K562 (cell line): ENCODE data around the gene LCN15. TPM values are rescaled to one million over a fixed set of nuclear protein-coding genes. Genes with fewer than 3 reads are reported as not detected.
A peak's percentile ranks its signal among the peaks of the same experiment; 100 is the strongest.

Experiments used
- CBFA2T3 ChIP-seq: fragments of 450-650 bp; IDR thresholded peaks from 2 replicates; pipeline ENCODE4 v1.6.1; 2017
- CTBP1 ChIP-seq: fragments of 450-650 bp; IDR thresholded peaks from 2 replicates; pipeline ENCODE4 v1.6.1; 2016; ENCODE audit warnings: borderline replicate concordance
- CTCF ChIP-seq, 3 experiments: IDR thresholded peaks in 2 of 3; conservative IDR thresholded peaks in 1 of 3; 2 replicates each; pipeline ENCODE4 v1.5.1; 2011 to 2012; ENCODE audit warnings: low read length in 3 of 3, mild to moderate bottlenecking in 3 of 3, control low read depth in 2 of 3, improper control_type of control experiment in 1 of 3, inconsistent platforms in 1 of 3, low read depth in 1 of 3, mixed read lengths in 1 of 3, moderate library complexity in 1 of 3; ENCODE audit not compliant: insufficient read depth in 2 of 3
- CTCFL ChIP-seq: IDR thresholded peaks from 2 replicates; pipeline ENCODE4 v1.6.1; 2011; ENCODE audit warnings: borderline replicate concordance, low read depth, mild to moderate bottlenecking, moderate library complexity, low read length; ENCODE audit not compliant: insufficient read depth, poor library complexity, severe bottlenecking
- KDM1A ChIP-seq, 2 experiments: fragments of 450-650 bp; IDR thresholded peaks; 2 replicates each; pipeline ENCODE4 v1.6.1; 2016; ENCODE audit warnings: mild to moderate bottlenecking in 2 of 2
- MAZ ChIP-seq, 2 experiments: fragments of 450-650 bp in 1 of 2; sonication (generic) in 1 of 2; formaldehyde crosslinking; IDR thresholded peaks in 1 of 2; conservative IDR thresholded peaks in 1 of 2; 2 replicates each; pipeline versions ENCODE4 v1.4.0 to v1.5.0; 2020; ENCODE audit warnings: mild to moderate bottlenecking in 1 of 2, missing genetic modification reagents in 1 of 2
- MTA1 ChIP-seq: fragments of 450-650 bp; IDR thresholded peaks from 2 replicates; pipeline ENCODE4 v1.6.1; 2017; ENCODE audit warnings: borderline replicate concordance
- MTA3 ChIP-seq: fragments of 450-650 bp; formaldehyde crosslinking; IDR thresholded peaks from 2 replicates; pipeline ENCODE4 v1.6.1; 2017; ENCODE audit warnings: mild to moderate bottlenecking, borderline replicate concordance
- NRF1 ChIP-seq, 2 experiments: fragments of 450-650 bp; IDR thresholded peaks in 1 of 2; conservative IDR thresholded peaks in 1 of 2; 2 replicates each; pipeline ENCODE4 v1.6.1; 2014; ENCODE audit warnings: mild to moderate bottlenecking in 2 of 2
- RAD21 ChIP-seq, 2 experiments: fragments of 250-450 bp in 1 of 2; fragments of 450-650 bp in 1 of 2; sonication (Bioruptor Pico) in 1 of 2; formaldehyde crosslinking in 1 of 2; IDR thresholded peaks in 1 of 2; conservative IDR thresholded peaks in 1 of 2; 2 replicates each; pipeline versions ENCODE4 v1.4.0 to v1.8.0; 2020 to 2022; ENCODE audit warnings: mild to moderate bottlenecking in 2 of 2, moderate library complexity in 1 of 2
- SMARCA5 ChIP-seq: fragments of 450-650 bp; IDR thresholded peaks from 2 replicates; pipeline ENCODE4 v1.6.1; 2016
- TFAP4 ChIP-seq: sonication (generic); formaldehyde crosslinking; IDR thresholded peaks from 2 replicates; pipeline ENCODE4 v1.8.0; 2022; ENCODE audit warnings: missing genetic modification reagents, mild to moderate bottlenecking, moderate library complexity, borderline replicate concordance
- ZBTB17 ChIP-seq: fragments of 450-650 bp; formaldehyde crosslinking; IDR thresholded peaks from 2 replicates; pipeline ENCODE4 v1.4.0; 2020; ENCODE audit warnings: mild to moderate bottlenecking
- ZNF224 ChIP-seq: sonication (generic); formaldehyde crosslinking; IDR thresholded peaks from 2 replicates; pipeline ENCODE4 v1.8.0; 2022; ENCODE audit warnings: mild to moderate bottlenecking, missing genetic modification reagents
- ZNF24 ChIP-seq: fragments of 450-650 bp; IDR thresholded peaks from 2 replicates; pipeline ENCODE4 v1.6.1; 2016
- polyA plus RNA-seq, 8 experiments: library from polyadenylated mRNA; depleted of rRNA in 4 of 8; stranded (reverse) in 5 of 8; unstranded in 3 of 8; fragments of >200 nt; fragmentation: Nextera tagmentation in 2 of 8; fragmentation: Illumina TruSeq in 1 of 8; extraction: Ambion mirVana in 2 of 8; extraction: Trizol in 1 of 8; gene quantifications; 2 replicates each; pipeline versions ENCODE4 v1.2.1 to v1.2.3, GENCODE V29; 2011 to 2014; ENCODE audit warnings: inconsistent platforms in 1 of 8, missing spikeins in 1 of 8
- total RNA-seq, 7 experiments: library from RNA; depleted of rRNA in 6 of 7; stranded (reverse); fragments of >200 nt in 6 of 7; fragmentation: Illumina TruSeq in 2 of 7; extraction: Trizol in 2 of 7; gene quantifications; 2 replicates each; pipeline versions ENCODE4 v1.2.1 to v1.2.3, GENCODE V29; 2011 to 2021; ENCODE audit warnings: low replicate concordance in 1 of 7
- TF ChIP-seq, protein P1 (sequence below): fragments of 450-650 bp; IDR thresholded peaks from 2 replicates; pipeline ENCODE4 v1.6.1; 2018; ENCODE audit not compliant: partially characterized antibody

Gene LCN15
- total and polyA plus RNA-seq, 9 of the 15 experiments (the other 6 are each of a cell fraction or from before 2014, with no cell fraction given), result 0.66 TPM; not detected in 8

DNA sequence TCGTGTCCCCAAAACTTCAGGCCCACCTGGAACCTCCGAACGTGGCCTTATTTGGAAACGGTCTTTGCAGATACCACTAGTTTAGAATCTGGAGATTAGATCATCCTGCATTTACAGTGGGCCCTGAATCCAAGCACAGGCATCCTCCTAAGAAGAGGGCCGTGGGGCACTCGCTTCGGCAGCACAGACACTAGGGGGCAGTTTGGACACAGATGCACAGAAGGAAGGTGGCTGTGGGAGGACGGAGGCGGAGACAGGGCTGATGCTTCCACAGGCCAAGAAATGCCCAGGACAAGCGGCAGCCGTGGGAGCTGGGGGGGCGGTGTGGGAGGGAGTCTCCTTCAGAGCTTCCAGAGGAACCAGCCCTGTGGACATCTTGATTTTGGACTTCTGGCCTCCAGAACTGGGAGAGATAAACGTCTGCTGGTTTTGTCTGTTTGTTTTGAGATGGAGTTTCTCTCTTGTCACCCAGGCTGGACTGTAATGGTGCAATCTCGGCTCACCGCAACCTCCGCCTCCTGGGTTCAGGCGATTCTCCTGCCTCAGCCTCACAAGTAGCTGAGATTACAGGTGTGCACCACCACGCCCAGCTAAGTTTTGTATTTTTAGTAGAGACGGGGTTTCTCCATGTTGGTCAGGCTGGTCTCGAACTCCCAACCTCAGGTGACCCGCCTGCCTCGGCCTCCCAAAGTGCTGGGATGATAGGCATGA is 3.3 kb downstream of the LCN15 start (continued):
- TF ChIP-seq NRF1 (conservative IDR thresholded peaks at IDR 0.05 in 1 of 2, IDR thresholded peaks at IDR 0.05 in 1 of 2) (peak in 1 of 2 experiments; percentile 43; a peak in 2 of 4 replicates), RAD21 (CRISPR knock-in tag; conservative IDR thresholded peaks at IDR 0.05 in 1 of 2, IDR thresholded peaks at IDR 0.05 in 1 of 2) (peak; percentile 46 to 54), MTA1 (peak; percentile 59; the same call in 1 of the 2 replicates), KDM1A (IDR thresholded peaks at IDR 0.05) (peak; percentile 81 to 82), MAZ (CRISPR knock-in tag; conservative IDR thresholded peaks at IDR 0.05 in 1 of 2, IDR thresholded peaks at IDR 0.05 in 1 of 2) (peak; percentile 16 to 38; a peak in 1 of 4 replicates), ZNF224 (CRISPR knock-in tag) (0 out of 2 replicates have a peak, but pooled peaks have one; percentile 16), ZBTB17 (CRISPR knock-in tag) (peak; percentile 46; the same call in 1 of the 2 replicates), SMARCA5 (0 out of 2 replicates have a peak, but pooled peaks have one; percentile 15), CBFA2T3 (peak; percentile 48), MTA3 (peak; percentile 41; the same call in 1 of the 2 replicates), CTCFL (peak; percentile 65), CTCF (IDR thresholded peaks at IDR 0.05 in 2 of 3, conservative IDR thresholded peaks at IDR 0.05 in 1 of 3; ENCODE audit: insufficient read depth in 2 of 3, low read depth in 1 of 3, low read length in 3 of 3) (peak; percentile 81 to 87 (median 84)), ZNF24 (0 out of 2 replicates have a peak, but pooled peaks have one; percentile 6), TFAP4 (CRISPR knock-in tag) (peak; percentile 36; the same call in 1 of the 2 replicates), CTBP1 (peak; percentile 65; the same call in 1 of the 2 replicates)
- TF ChIP-seq, protein P1, sequence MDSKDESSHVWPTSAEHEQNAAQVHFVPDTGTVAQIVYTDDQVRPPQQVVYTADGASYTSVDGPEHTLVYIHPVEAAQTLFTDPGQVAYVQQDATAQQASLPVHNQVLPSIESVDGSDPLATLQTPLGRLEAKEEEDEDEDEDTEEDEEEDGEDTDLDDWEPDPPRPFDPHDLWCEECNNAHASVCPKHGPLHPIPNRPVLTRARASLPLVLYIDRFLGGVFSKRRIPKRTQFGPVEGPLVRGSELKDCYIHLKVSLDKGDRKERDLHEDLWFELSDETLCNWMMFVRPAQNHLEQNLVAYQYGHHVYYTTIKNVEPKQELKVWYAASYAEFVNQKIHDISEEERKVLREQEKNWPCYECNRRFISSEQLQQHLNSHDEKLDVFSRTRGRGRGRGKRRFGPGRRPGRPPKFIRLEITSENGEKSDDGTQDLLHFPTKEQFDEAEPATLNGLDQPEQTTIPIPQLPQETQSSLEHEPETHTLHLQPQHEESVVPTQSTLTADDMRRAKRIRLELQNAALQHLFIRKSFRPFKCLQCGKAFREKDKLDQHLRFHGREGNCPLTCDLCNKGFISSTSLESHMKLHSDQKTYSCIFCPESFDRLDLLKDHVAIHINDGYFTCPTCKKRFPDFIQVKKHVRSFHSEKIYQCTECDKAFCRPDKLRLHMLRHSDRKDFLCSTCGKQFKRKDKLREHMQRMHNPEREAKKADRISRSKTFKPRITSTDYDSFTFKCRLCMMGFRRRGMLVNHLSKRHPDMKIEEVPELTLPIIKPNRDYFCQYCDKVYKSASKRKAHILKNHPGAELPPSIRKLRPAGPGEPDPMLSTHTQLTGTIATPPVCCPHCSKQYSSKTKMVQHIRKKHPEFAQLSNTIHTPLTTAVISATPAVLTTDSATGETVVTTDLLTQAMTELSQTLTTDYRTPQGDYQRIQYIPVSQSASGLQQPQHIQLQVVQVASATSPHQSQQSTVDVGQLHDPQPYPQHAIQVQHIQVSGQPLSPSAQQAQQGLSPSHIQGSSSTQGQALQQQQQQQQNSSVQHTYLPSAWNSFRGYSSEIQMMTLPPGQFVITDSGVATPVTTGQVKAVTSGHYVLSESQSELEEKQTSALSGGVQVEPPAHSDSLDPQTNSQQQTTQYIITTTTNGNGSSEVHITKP, result peak; percentile 34
